ENCODE results near the gene DENND1B. TPM values are rescaled to one million over a fixed set of nuclear protein-coding genes. Genes with fewer than 3 reads are reported as not detected.

Gene DENND1B
- total RNA-seq, 1 experiment from 2014 or later, result 6.3 TPM

GRCh38 chr1:197807739-197808453 is 32.6 kb upstream of the DENND1B start:
- no peak overlapping the region for H3K18ac ChIP-seq (ENCODE audit: insufficient read length, low read depth, low read length)
- no peak overlapping the region for H3K23ac ChIP-seq (ENCODE audit: insufficient read length, low read depth, low read length)
- no peaks in the 10 kb centered on the region for H3K27me3 Mint-ChIP-seq (ENCODE audit: low read depth)
- H3T11ph ChIP-seq (ENCODE audit: low read length), result no peak overlapping the region
- H2AFZ ChIP-seq (ENCODE audit: low read length), result no peak overlapping the region
- no peak overlapping the region for H3K14ac ChIP-seq (ENCODE audit: insufficient read depth, low read length)
- no peak overlapping the region for H2BK5ac ChIP-seq (ENCODE audit: insufficient read length, low read length)
- H3K4me3 Mint-ChIP-seq, result no peak overlapping the region
- WGBS (ENCODE audit: extremely low coverage, insufficient read length, low lambda C conversion rate), result no CpG with 5 or more reads among the region's 5 CpGs
- no peak overlapping the region for H3K4me2 ChIP-seq (ENCODE audit: insufficient read depth, insufficient read length, low read length)
- no peaks in the 10 kb centered on the region for H3K9me3 ChIP-seq (ENCODE audit: control insufficient read depth, low read depth, low read length)
- H2BK120ac ChIP-seq (ENCODE audit: low read depth, low read length, poor library complexity, severe bottlenecking), result no peak overlapping the region
- H3K9me3 Mint-ChIP-seq, result peaks cover 0 to 5% of the 10 kb centered on the region in 2 experiments; a peak in 2 of 5 replicates
- H3K4me1 ChIP-seq (ENCODE audit: insufficient read depth, low read length), result peaks cover 4% of the 10 kb centered on the region; the same call in 1 of the 2 replicates
- no peaks in the 10 kb centered on the region for H4K20me1 ChIP-seq (ENCODE audit: control insufficient read depth, insufficient read depth, insufficient read length)
- H2BK15ac ChIP-seq (ENCODE audit: low read depth, low read length), result no peak overlapping the region
- no peaks in the 10 kb centered on the region for H3K23me2 ChIP-seq (ENCODE audit: insufficient read length, low read depth, low read length, poor library complexity, severe bottlenecking)
- no peak for TF ChIP-seq CTCF (conservative IDR thresholded peaks at IDR 0.05)
- no peak overlapping the region for H3K9ac ChIP-seq (ENCODE audit: extremely low read depth, insufficient read length, low read length)
- no peak overlapping the region for H3K27ac Mint-ChIP-seq
- H3K27ac ChIP-seq (ENCODE audit: insufficient read length, low read depth, low read length), result no peak overlapping the region
- no peak overlapping the region for H2BK12ac ChIP-seq (ENCODE audit: insufficient read length, low read depth, low read length)
- no peak overlapping the region for H2AK5ac ChIP-seq (ENCODE audit: insufficient read length, low read length)
- H3K27me3 ChIP-seq (ENCODE audit: insufficient read depth, low read length), result no peaks in the 10 kb centered on the region
- no peak for DNase-seq
- H4K8ac ChIP-seq (replicated peaks; ENCODE audit: insufficient read length, low read depth, low read length), result no peak overlapping the region
- H3K56ac ChIP-seq (ENCODE audit: insufficient read length, low read depth, low read length), result no peak overlapping the region
- no peak overlapping the region for H3K4ac ChIP-seq (ENCODE audit: low read depth, low read length)
- no peak overlapping the region for H2BK20ac ChIP-seq (ENCODE audit: low read depth, low read length, poor library complexity, severe bottlenecking)
- H3K79me1 ChIP-seq (ENCODE audit: insufficient read depth, low read depth, low read length, poor library complexity, severe bottlenecking), result no peaks in the 10 kb centered on the region
- no peaks in the 10 kb centered on the region for H3K79me2 ChIP-seq (ENCODE audit: insufficient read depth, low read length)
- no peak overlapping the region for H4K5ac ChIP-seq (ENCODE audit: insufficient read length, low read depth, low read length)
- no peak overlapping the region for H4K91ac ChIP-seq (ENCODE audit: insufficient read length, low read depth, low read length)
- H3K4me1 Mint-ChIP-seq, result peaks cover 45 to 51% of the 10 kb centered on the region in 2 experiments
- H3K36me3 Mint-ChIP-seq (ENCODE audit: insufficient read depth in 1 of 3, low read depth in 3 of 3), result no peaks in the 10 kb centered on the region
